Islet precursor cell (in vitro differentiated cells): ENCODE data around the gene NXN.
"Not testable (repeated sequence)": the region's sequence is repeated elsewhere in the genome, so short reads cannot be mapped to it uniquely, and the experiment has no call there.

Experiments used
- DNase-seq: peaks from one replicate; pipeline ENCODE4 v3.0.0-alpha.2; 2018

The NXN gene

DNA sequence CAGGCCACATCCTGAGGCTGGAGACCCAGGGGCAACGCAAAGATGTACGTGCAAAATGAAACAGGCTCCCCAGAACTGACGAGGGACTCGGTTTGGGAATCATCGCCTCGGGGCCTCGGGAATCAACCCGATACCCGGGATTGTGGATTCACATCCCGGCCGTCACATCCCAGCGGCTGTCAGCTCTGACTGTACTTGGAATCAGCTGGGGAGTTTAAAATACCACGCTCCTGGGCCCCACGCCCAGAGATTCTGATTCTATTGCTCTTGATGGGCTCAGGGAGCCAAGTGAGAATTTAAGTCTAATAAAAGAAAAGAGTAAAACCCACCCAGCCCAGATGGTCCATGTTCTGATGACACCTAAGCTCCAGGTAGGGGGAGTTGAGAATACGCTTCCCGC, 155.2 kb downstream of the NXN start:
- no peak for DNase-seq

DNA sequence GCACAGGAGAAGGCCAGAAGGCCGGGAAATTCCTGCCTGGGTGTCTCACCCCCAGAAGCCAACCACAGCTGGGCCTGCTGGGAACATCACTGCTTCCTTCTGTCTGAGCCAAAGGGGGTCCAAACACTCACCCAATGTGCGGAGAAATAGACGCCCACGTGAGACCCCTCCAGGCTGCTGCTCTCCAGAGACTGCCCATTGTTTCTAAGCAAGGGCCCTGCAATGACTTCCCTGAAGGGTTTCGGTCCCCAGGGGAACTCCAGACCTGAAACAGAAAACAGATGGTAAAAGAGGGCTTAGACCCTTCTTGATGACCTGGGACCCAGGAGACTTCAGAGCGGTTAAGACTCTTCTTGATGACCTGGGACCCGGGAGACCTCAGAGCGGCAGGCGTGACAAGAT, 156.1 kb downstream of the NXN start:
- DNase-seq = no peak

DNA sequence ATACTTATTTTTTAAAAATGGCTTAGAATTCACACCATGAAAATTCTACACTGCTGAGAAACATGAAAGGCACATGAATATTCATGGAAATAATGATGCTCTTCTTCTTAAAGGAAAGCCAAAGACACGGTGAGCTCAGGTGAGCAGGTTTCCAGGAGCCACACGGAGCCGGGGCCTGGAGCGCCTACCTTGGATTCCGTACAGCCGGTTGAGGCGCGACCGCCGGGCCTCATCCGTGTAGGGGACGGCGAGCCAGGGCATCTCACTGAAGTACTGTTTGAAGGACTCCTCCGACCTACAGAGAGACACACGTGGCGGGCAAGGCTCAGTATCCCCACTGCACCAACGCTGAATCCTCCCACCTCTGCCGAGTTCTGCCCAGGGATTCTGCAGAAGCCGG, 160.3 kb downstream of the NXN start:
- no peak for DNase-seq

DNA sequence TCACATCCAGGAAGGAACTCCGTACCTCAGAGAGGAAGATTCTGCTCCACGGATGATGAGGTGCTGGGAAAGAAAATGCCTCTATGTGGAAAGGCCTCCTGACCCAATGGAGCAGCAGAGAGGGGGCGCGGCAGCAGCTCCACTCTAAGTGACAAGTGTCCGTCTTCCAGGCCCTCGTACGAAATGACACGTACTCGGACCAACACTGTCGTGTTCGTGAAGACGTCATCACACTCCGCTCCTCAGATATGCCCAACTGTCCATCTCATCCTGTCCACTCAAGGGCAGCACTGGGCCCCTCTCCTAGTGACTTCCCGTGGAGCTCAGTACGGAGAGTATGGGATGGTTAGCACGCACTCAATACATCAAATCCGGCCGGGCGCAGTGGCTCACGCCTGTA, 165.2 kb downstream of the NXN start:
- peak; percentile 54 for DNase-seq

DNA sequence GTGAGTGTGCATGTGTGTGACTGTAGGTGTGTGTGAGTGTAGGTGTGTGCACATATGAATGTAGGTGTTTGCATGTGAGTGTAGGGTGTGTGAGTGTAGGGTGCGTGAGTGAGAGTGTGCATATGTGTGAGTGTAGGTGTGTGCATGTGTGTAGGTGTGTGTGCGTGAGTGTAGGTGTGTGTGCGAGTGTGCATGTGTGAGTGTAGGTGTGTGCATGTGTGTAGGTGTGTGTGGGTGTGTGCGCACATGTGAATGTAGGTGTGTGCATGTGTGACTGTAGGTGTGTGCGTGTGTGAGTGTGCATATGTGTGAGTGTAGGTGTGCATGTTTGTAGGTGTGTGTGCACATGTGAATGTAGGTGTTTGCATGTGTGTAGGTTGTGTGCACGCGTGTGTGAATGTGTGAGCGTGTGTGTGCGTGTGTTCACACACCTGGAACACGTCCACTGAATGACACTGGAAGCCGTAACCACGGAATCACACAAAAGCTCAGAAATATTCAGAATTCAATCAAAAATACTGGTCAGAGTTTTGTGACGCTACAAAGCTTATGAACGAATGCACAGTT, 166.9 kb downstream of the NXN start:
- no peak for DNase-seq

DNA sequence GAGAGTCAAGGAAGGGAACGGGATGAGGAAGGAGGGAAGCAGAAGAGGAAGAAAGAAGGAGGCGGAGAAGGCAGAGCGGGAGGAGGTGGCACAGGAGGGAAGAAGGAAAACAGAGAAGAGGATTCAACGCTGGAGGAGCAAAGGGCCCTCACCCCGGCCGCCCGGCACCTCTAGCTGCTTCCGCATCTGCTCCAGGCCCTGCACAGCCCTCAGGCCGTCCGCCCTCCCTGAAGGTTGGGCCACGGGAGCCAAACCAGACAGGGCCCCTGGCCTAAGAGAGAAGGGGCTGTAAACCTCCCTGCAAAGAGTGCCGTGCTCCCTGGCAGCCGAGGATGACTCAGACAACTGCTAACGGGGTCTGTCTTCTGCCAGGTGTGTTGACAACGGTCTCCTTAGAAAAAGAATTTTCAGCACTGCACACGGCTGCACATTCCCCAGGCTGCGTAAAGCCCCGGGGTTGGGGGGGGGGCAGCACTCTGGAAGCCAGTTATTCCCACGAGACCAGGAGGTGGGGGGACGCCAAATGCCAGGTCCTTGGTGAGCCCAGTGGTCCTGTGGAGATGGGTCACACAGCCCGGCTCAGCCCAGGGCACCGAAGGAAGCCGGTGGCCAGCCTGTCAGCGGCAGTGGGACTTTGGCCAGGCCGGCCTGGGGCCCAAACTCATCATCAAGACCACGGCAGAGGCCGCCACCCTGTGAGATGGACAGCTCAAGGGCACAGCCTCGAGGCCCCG, 168.4 kb downstream of the NXN start:
- peak; percentile 98 for DNase-seq

DNA sequence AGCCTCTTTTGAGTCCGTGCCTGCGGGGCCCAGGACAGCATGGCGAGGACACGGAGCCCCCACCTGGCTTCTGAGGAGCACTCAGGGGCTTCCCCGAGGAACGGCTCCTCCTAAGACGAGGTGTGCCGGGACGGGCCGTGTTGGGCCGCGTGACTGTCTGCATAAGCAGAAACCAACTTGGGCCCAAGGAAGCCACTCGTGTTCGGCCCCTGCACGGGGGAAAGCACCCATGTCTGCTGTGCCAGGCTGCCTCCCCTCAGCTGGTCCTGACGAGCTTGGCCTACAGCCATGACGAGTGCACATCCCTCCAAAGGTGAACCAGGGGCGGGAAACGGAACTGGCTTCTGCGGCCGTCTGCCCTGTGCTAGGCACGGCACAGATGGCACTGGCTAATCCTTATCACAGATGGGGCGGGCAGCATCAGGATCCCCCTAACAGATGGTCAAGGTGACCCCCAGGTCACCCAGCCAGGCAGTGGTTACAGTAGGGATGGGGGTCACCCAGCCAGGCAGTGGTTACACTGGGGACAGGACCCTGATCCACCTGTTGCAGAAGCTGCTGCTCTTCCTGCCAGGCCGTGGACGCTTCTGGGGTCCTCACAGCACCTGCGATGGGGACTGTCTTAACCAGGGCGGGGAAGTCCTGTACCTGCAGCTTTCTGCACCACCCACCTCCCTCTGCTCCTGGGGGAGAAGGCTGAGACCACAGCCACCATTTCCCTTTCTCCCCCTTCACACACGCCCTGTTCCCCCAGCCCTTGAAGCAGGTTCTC, 171.9 kb downstream of the NXN start:
- DNase-seq = peak; percentile 54

DNA sequence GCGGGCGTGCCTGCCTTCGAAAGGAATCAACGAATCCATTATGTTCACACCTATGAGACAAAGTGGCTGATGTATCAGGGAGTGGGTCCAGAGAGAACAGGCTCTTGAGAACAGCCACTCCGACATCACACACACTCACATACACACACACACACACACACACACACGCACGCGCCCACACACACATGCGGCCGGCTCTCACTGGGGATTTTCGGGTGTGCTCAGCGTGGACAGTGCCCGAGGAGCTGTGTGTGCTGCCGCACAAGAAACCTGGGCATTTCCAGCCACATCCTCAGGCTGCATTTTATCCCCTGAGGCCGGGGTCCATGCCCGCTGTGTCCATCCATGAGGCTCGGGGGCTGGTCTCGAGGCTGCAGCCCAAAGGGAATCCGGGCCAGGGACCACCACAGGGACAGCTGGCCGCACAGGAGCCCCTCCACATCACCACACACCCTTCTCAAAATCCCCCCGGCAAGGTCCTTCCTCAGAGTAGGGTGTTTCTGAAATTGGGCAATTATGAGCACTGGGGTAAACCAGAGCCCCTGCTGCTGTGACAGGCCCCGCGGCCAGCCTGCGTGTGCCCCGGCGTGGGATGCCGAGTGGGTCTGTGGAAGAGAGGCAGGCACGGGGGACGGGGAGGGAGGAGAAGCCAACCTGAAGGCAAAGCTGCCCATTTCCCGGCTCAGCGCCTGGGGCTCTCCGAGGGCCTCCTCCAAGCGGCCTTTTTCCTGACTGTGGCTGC, 172.6 kb downstream of the NXN start:
- DNase-seq = peak; percentile 52

DNA sequence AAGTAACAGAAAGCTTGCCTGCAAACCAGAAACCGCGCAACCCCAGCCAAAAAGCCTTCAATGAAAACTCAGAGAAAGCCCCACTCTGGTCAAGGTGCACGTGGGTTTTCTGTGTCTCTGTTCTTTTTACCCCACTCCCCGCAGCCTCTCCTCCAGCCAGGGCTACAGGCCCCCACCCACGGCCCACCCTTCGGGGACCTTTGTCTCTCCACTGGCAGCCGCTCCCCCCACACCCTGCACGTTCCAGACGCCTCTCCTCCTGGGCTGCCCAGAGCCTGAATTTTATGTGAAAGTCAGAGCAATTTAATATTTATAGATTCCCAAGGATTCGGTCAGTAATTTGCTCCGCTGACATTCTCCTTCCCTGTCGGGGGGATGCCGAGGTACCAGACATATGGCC, 173.2 kb downstream of the NXN start:
- no peak for DNase-seq

DNA sequence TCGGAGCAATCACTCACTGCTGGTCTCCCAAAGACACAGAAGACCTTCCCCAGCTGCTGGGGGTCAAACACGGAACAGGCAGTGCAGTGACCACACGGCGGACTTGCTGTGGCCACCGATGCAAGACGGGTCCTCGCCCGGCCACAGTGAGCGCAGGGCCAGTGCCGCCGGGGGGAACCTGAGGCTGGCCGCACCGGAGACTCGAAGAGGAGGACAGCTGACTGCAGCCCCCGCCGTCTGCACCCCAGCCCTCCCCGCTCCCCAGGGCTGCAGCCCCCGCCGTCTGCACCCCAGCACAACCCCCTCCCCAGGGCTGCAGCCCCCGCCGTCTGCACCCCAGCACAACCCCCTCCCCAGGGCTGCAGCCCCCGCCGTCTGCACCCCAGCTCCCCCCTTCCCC, 173.7 kb downstream of the NXN start:
- DNase-seq = not testable (repeated sequence)

DNA sequence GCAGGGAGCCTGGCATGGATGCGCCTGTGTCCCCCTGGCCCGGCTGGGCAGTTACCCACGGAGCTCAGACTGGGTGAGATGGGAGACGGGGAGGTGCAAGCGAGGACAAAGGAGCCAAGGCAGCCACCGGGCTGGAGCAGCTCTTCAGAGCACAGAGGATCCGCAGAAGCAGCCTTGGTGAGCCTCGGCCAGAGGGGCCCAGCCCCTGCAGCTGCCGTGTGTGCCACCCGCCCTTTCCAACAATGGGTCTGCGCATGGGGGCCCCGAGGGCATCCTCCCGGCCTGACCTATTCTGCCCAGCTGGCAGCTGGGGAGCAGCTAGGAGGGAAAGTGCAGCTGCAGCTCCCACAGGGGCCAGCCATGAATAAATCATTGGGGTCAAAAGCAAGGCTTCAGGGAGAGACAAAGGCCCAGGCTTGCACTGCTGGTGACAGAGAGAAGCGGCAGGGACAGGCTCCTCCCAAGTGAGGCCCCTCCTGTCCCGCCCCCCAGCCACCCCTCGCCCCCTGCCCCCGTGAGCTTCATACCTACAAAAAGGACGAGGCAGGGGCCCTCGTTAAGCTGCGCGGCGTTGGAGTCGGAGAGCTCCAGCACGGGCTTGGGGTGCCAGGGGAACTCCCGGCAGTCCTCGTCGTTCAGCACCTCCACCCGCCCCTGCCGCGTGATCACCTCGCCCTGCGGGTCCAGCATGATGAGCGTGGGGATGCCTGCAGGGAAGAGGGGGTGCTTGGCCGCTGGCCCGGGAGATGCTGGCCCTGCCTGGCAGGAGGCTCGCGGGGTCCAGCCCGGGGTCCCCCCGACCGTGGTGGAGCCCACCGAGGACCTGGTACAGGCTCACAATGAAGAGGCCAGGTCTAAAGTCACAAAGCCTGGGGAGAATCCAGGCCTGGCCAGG, 174.8 kb downstream of the NXN start:
- DNase-seq = no peak

DNA sequence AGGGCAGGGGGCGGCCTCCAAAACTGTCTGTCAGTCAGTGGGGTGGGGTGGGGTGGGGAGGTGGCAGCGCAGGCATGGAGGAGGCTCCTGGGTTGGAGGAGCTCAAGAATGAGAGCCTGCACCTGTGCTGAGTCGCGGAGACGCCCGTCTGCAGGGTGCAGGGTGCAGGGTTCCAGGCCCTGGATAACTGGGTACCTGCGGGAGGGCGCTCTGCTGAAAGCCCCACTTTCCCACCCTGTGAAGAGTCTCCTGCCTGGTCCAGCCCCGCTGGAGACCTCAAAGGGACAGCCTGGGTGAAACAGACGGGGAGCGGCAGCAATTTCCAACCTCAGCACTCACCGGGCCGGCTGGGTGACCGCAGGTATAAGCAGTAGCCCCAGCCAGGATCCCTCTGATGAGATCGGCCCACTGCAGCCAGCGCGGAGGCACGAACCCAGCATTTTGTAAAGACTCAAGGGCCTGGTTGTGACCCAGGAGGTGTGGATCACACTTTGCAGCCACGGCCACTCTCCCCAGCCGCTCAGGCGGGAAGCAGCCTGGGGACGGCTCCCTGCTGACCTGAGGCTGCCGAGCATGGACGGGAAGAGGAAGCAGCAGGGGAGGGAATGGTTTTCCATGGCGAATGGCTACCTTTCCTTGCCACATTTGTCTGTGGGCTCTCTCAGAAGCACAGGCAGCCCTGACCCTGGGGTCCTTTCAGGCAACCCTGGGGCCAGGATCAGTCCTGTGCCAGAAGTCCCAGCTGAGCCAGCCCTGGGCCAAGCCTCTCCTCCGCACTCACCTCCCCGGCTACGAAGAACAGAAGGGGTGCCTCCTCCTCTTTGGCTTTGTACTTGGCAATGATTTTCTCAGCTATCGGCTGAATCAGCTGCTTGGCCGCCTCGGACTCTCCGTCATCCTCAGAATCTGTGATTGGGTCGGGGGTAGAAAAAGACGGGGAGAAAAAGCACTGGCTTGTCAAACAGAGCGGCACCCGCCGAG, 176.4 kb downstream of the NXN start:
- DNase-seq = no peak

DNA sequence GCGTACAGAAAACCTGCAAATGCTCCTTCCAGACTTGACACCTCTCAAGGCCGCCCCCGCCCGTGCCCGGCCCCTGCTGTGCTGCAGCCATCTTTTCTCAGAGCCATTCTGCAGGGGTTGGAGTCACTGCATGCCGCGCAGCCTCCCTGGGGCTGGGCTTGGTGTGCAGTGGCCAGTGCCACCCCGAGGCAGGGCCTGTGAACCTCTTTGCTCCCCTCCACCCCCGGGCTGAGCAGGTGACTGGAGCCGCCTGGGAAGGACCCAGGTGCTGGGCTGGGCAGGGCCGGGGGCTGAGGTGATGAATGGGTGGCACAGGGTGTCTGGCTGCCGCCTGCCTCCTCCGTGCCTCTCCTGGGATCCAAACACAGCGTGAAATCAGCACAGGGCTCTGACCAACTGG, 177.1 kb downstream of the NXN start:
- no peak for DNase-seq

DNA sequence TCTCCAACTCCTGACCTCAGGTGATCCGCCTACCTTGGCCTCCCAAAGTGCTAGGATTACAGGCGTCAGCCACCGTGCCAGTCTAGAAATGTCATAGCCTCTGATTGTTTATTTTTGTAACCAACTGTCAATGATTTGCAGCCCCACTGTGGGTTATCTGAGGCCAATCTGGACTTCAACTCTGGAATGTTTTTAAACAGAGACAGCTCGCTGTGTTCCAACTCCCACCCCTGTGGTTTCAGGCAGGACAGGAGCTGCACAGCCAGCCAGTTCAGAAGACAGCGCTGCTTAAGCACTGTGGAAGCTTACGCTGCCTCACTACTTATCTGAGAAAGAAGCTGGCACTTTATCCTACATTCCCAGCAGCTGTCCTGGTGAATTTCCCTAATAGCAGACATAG, 177.9 kb downstream of the NXN start:
- DNase-seq = no peak

DNA sequence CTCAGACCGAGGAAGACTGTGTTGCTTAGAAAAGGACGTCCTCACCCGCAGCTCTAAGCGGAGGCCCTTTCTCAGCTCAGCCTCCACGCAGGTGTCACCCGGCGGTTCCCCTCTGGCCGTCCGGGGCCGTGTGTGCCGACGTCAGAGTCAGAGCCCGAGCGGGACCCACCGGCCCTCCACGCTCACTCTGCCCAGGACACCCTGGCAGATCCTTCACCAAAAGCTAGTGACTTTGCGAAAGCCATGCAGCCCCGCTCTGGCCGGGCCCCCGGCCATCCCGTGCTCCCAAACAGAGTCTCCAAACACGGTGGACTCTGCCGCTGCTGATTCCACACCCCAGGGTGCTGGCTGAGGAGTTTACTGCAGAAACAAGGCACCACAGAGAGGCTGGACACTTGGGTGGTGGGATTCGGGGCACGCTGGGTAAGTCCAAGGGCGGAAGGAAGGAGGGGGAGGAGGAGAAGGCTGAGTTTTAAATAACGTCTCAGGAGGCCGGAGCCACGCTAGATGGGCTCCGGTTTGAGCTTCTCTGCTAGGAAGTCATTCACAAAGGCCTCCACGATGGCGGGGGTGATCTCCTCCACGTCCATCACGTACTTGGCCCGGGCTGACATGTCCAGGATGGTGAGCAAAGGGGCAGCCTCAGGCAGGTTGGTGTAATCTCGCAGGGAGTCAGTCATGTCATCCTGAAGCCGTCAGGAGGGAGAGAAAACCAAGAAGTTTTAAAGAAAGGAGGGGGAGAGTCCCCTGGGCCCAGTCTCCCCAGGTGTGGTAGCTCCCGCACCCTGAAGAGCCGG, 178.9 kb downstream of the NXN start:
- DNase-seq = no peak

DNA sequence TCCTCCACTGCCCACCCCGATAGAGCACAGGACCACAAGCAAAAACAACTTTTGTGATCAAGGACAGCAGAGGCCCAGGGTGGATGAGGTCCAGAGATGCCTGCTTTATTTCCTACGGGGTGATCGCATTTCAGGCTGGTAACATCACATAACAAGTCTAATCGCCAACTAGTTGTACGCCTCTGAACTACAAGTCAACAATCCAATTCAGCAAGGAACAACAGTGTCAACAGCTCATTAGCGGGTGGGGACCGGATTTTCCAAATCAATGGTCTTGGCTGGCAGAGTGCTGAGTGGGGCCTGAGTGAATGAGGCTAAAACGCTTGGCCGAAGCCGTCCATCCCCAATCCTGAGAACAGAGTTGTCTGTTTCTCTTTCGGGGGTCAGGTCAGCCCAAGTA, 180.3 kb downstream of the NXN start:
- DNase-seq = no peak

DNA sequence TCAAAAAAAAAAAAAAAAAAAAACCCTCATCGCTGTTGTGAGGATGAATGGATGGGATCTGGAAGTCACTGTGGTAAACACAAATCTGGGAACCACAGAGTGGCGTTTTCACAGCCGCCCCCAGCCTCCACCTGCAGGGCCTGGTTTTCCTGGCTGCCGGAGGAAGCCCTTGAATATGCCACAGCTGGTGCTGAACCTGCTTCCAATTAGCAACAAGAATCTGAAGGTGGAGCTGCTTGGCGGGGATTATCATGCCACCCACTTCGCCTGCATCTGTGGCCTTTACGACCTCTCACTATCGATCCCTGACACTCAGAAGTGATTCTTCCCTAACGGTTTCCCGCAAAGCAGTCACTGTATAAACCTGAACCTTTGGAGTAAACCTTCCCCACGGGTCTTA, 181.3 kb downstream of the NXN start:
- DNase-seq = peak; percentile 44

DNA sequence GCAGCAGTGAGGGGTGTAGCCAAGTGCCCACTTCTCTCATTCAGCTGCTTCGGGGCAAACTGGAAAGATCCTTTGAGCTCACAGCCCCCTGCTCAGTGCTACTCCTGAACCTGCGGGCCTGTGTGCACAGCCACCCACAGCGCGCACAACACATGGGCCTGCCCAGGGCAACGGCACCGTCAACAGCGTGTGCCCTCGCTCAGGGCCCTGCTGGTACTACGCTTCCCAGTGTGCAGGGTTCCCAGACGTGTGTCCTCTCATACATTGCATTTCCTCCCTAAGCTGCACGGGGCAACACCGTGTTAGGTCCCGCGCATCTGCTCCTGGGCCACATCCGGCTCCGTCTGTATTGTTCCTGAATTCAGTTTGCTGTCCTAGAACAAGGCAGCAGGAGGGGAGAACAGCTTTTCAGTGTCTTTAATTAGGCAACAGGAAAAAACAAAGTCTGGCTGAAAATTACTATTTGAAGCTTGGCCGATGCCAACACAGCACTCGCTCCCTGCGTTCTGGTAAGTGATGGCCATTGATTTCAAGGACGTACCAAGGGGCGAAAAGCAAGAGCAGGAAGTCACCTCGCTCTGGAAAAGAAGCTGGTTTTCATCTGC, 182.2 kb downstream of the NXN start:
- DNase-seq = peak; percentile 55

DNA sequence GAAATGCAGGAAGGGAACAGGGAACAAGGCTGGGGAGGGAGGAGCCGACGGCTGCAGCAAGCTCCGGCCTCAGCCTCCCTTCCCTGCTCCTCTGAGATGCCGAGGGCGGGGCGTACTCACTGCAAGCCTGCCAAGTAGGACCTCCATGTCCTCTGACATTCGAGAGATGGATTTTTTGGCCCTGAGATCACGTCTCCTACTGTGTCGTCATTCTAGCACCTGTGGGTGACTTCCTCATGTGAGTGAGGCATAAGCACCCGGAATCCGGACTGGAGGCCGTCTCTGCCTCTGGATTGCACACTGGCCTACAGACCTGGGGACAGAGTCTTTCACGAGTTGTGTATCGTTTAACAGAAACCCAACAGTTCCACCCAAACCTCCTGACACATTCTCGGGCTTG, 183.0 kb downstream of the NXN start:
- peak; percentile 56 for DNase-seq

DNA sequence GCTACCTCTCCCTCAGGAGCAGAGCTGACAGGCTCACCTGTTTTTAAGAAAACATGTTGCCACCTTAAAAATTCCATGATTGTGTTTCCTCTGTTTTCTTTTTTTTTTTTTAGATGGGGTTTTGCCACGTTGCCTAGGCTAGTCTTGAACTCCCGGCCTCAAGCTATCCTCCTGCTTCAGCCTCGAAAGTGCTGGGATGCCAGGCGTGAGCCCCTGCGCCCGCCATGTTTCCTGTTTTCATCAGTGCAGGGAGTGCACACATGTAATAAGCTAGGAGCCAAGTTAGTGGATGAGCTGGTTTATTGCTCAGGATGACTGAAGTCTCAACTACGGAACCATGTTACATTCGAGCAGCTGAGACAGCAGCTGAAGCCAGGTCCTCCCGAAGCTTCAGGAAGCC, 183.9 kb downstream of the NXN start:
- DNase-seq = no peak
